Activated CD4-positive, alpha-beta T cell treated with anti-CD3 and anti-CD28 coated beads, Interleukin-2, amount 50 U/mL, for 16 hours (primary cell): ENCODE data around the gene SIRT3.

Experiments
- DNase-seq: peaks from one replicate; pipeline ENCODE4 v3.0.0-alpha.2; 2020

Gene SIRT3

GRCh38 chr11:213111-213510, 23.0 kb downstream of the SIRT3 start:
- no peak for DNase-seq

- no peak for DNase-seq
Observed at GRCh38 chr11:212150-213100, 23.7 kb downstream of the SIRT3 start.

GRCh38 chr11:211741-212140, 24.4 kb downstream of the SIRT3 start:
- no peak for DNase-seq

GRCh38 chr11:211295-211694, 24.8 kb downstream of the SIRT3 start:
- no peak for DNase-seq

- DNase-seq: no peak
Observed at GRCh38 chr11:210803-211180, 25.4 kb downstream of the SIRT3 start.

GRCh38 chr11:210122-210802, 25.9 kb downstream of the SIRT3 start:
- no peak for DNase-seq

- no peak for DNase-seq
Observed at GRCh38 chr11:209275-210121, 26.6 kb downstream of the SIRT3 start.

- no peak for DNase-seq
Observed at GRCh38 chr11:208917-209260, 27.3 kb downstream of the SIRT3 start.

- peak; percentile 83 for DNase-seq
Observed at GRCh38 chr11:208181-208916, 27.8 kb downstream of the SIRT3 start.

- no peak for DNase-seq
Observed at GRCh38 chr11:207863-208180, 28.3 kb downstream of the SIRT3 start.

- peak; percentile 99 for DNase-seq
Observed at GRCh38 chr11:207208-207862, 28.8 kb downstream of the SIRT3 start, which contains the start of the genes BET1L and RIC8A. TSS of gene BET1L (minus strand) at chr11:207399. CDS start at chr11:207321, 78 bp downstream. TSS of gene RIC8A (plus strand) at chr11:207708. CDS start at chr11:208855, 1,147 bp downstream.

- DNase-seq: no peak
Observed at GRCh38 chr11:206526-207207, 29.5 kb downstream of the SIRT3 start.

GRCh38 chr11:206002-206384, 30.1 kb downstream of the SIRT3 start:
- no peak for DNase-seq

- no peak for DNase-seq
Observed at GRCh38 chr11:205221-206001, 30.7 kb downstream of the SIRT3 start.

GRCh38 chr11:204587-205109, 31.5 kb downstream of the SIRT3 start:
- no peak for DNase-seq

- no peak for DNase-seq
Observed at GRCh38 chr11:203945-204586, 32.1 kb downstream of the SIRT3 start.

- no peak for DNase-seq
Observed at GRCh38 chr11:203056-203944, 32.8 kb downstream of the SIRT3 start.

GRCh38 chr11:202490-202889, 33.7 kb downstream of the SIRT3 start:
- no peak for DNase-seq

GRCh38 chr11:201966-202365, 34.2 kb downstream of the SIRT3 start:
- no peak for DNase-seq
